Measurements from ENCODE around the gene MYO1D. TPM values are rescaled to one million over a fixed set of nuclear protein-coding genes. Genes with fewer than 3 reads are reported as not detected.
"Not testable (repeated sequence)": the region's sequence is repeated elsewhere in the genome, so short reads cannot be mapped to it uniquely, and the experiment has no call there.

Gene MYO1D
- total RNA-seq, 2 donors from 2014 or later = 394 to 421 TPM

DNA sequence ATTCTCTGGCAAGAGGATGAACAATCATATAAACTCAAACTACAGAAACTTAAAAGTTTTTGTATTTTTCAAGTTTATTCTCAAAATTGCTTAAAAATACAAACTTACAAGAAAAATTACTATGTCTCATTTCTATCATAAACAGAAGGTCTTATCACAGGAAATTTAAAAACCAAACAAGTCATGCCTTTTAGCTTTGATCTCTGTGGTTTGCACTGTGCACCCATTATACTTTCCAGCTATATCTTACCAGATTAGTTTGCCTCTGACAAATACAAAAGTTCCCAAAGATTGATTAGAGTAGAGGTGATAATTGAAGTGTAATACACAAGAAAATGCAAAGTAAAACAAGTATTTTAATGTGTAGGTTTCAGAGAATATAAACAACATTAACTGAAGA lies 117.4 kb downstream of the MYO1D start:
- DNase-seq (no peak), ATAC-seq (no peak)
- intact Hi-C loops (cut with DNase I, micrococcal nuclease) = loop anchor here in 1 of 2 donors (10.0 kb wide), 1 partner anchor 95 kb away; no protein-coding TSS in a partner anchor

DNA sequence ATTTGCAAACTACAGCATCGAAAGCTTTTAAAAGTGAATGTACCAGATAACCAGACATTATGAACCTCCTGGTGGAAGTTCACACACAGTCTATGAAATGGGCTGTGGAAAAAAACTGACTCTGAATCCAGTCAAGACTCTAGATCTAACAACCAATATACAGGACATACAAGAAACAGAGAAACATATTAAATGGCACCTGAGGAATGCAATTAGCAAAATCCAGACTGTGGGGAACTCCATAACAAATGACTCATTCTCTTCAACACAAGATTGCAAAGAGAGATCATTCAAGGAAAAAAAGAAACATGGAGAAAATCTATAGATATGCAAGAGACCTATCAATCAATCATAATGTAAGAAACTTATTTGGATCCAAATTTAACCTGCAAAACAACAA lies 119.0 kb downstream of the MYO1D start:
- intact Hi-C loops (cut with DNase I, micrococcal nuclease) = loop anchor here in 1 of 2 donors (10.0 kb wide), 1 partner anchor 93 kb away; no protein-coding TSS in a partner anchor
- DNase-seq (no peak), ATAC-seq (no peak)

DNA sequence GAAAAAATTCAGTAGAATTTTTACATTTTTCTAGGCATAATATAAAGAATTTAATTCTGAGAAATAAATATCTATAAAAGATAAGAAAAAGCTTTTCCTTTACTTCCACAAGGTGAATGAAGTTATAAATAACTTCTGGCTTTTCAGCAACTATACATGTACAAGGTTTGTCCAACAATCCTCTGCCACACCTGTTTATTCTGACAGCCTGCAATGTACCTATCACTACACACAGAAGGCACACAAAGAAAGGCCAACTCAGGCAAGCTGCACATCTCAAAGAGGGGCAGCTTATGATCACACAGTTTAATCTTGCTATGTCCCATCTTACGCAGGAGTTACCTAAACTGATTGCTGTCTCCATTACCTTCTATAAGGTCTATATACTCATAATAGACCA lies 120.2 kb downstream of the MYO1D start:
- ATAC-seq (peak; percentile 80), DNase-seq (no peak)
- intact Hi-C loops (cut with DNase I, micrococcal nuclease) = loop anchor here in 1 of 2 donors (10.0 kb wide), 1 partner anchor 92 kb away; no protein-coding TSS in a partner anchor

DNA sequence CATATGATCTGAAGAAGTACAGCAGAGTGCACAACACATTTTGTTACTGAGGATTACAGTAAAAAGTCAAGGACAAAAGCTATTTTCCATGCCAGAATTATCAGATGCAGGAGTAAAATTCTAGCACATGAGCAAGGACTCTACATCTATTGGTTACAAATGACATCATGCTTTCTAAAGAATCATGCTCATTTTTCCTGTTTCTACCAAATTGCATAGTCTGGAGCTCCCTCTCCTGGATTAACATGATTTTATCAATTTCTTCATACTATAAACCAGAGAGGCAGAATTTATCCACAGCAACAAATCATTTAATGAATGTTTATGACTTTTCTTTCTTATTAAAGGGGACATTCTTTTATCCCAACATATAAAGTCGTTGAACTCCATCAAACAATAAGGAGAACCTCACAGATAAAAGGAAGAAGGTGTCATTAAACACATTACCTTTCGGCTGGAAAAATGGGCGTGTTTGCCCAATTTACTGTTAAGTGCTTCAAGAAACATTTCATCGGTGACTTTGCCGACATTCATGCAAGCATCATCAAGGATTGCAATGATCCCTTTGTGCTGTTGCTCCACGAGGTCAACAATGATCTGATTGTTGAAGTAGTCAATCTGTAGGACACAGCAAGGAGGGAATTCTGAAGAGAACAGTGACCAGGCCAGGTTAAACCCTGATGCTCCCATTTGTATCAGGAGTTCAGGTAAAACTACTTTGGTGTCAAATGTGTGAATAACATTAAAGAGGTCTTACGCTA lies 121.7 kb downstream of the MYO1D start:
- no peak for DNase-seq
- ATAC-seq = peak; percentile 62
- intact Hi-C loops (cut with DNase I, micrococcal nuclease) = loop anchor here in 1 of 2 donors (10.0 kb wide), 1 partner anchor 90 kb away; no protein-coding TSS in a partner anchor

DNA sequence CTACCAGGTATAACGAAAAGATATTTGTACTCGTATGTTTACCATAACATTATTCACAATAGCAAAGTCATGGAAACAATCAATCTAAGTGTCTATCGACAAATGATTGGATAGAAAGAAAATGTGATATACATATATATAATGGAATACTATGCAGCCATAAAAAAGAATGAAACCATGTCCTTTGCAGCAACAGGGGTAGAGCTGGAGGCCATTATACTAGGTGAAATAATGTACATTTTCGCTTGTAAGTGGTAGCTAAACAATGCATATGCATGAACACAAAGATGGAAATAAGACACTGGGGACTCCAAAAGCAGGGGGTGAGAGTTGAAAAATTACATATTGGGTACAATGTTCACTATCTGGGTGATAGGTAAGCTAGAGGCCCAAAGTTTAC lies 124.0 kb downstream of the MYO1D start:
- DNase-seq (no peak), ATAC-seq (no peak)
- intact Hi-C loops (cut with DNase I, micrococcal nuclease) = loop anchor here in 1 of 2 donors (10.0 kb wide), 1 partner anchor 88 kb away; no protein-coding TSS in a partner anchor

DNA sequence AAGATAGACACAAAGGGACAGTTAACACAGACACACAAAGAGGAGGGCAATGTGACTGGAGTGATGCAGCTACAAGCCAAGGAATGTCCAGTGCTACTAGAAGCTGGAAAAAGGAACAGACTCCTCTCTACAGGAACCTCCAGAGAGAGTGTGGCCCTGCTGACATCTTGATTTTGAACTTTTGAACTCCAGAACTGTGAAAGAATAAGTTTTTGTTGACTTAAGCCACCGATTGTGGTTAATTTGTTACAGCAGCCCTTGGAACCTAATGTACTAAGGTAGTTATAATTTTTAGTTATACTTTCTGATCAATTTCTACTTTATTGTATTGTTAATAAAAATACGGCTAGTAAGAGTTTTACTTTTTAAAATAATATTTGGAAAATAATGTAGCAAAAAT lies 129.1 kb downstream of the MYO1D start:
- ATAC-seq = peak; percentile 75
- no peak for DNase-seq
- intact Hi-C loops (cut with DNase I, micrococcal nuclease) = no loop called here

DNA sequence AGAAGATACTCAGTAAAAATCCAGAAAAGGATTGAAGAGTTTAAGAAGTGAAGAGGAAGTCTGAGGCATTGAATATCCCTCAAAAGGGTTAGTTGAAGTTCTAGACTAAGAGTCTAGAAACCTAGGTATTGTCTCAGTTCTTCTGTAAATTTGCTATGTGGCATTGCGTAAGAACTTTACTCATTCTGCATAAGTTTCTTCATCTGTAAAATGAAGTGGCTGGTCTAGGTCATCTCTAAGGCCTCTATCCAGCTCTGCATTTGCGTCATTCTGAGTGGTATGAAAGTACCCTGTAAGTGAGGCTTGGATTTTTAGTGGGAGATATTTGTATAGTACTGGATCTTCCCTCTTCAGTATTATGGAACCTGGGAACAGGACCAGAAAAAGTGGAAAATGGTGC lies 130.2 kb downstream of the MYO1D start:
- ATAC-seq (no peak), DNase-seq (no peak)

DNA sequence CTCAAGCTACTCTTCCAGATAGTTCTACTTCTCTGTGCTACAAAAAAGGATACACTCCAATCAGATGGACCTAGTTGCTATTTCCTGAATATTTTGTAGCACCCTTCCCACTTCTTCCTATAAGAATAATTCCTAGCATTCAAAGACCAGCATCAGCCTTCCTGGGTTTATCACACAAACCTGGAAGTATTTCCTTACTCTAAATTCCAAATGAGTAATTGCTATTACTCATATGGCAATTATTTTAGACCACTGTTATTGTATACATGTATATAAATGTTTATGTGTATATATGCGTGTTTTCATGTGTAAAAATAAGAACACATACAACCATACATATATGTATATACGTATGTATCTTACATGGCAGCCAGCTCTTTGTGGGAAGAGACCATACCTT lies 130.6 kb downstream of the MYO1D start:
- no peak for ATAC-seq
- intact Hi-C loops (cut with DNase I, micrococcal nuclease) = no loop called here
- DNase-seq = no peak

More for the DNA sequence above, 130.2 kb downstream of the MYO1D start:
- intact Hi-C loops (cut with DNase I, micrococcal nuclease) = no loop called here

DNA sequence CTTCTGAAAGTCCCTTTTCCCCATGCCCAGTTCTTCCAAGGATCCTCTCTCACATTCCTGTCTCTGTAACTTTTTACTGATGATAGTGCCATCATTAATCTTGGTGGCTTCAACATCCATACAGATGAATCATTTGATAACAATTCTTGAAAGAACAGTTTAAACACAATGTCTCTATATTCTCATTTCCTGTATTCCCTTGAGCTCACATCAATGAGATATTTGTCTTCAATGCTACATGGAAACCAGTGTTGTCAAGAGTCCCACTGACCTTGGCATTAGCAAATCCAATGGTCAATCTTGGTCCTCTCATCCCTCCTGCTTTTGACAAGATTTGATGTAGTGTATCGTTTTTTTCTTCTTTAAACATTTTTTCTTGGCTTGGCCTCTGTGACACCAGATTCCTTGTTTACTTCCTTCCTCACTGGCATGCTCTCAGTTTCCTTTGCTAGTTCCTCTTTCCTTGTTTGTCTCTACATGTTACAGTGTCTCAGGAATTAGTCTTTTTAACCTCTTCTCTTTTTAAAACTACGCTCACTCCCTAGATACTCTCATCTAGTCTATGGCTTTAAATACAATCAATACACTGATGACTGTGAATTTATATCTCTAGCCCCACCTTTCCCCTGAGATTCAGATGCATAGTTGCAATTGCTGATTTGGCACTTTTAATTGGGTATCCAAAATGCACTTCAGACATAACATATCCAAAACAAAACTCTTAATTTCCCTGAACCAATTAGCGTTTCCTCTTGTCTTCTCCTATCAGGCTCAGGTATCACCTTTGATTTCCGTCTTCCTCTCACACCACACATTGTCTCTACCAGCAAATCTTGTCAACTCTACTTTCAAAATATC lies 134.0 kb downstream of the MYO1D start:
- DNase-seq (no peak), ATAC-seq (no peak)
- intact Hi-C loops (cut with DNase I, micrococcal nuclease) = no loop called here

DNA sequence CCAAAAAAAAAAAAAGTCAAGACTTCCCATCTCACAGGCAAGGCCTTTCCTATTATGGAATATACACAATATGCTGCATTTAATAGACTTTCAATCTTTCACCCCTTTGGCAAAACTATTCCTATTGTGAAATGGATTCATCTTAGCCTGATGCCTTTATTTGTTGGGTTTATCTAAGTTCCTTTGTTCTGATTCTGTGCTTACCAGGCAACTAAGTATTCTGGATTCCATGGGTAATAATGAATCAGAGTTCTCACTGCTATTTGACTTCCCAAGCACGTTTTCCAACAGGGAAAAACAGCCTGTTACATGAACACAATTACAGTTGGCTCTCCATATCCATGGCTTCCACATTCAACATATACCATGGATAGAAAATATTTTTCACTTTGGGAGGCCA lies 135.5 kb downstream of the MYO1D start:
- intact Hi-C loops (cut with DNase I, micrococcal nuclease) = no loop called here
- ATAC-seq = no peak
- no peak for DNase-seq

DNA sequence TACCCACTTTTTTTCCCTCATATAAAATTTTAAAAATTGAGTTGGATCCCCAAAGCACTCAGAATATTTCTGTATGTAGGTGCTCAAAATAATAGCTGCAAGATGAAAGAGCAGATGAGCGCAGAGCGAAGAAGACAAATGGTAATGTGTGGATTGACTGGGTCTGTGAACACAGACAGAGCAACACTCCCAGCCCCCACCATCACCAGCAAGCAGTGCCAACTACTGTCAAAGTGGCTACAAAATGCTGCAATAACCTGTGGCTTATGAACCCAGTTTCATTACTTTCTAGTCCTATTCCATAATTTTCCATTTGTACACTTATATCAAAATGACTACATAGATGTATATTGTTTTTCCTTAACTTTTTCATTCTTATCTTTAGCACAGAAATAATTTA lies 137.2 kb downstream of the MYO1D start:
- intact Hi-C loops (cut with DNase I, micrococcal nuclease) = no loop called here
- no peak for ATAC-seq
- DNase-seq = no peak

DNA sequence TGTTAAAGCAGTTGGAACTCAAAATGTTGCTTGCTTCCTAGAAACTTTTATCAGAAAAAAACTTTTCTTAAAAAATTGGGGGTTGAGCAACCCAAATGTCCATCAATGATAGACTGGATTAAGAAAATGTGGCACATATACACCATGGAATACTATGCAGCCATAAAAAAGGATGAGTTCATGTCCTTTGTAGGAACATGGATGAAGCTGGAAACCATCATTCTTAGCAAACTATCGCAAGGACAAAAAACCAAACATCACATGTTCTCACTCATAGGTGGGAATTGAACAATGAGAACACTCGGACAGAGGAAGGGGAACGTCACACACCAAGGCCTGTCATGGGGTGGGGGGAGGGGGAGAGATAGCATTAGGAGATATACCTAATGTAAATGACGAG lies 137.8 kb downstream of the MYO1D start:
- intact Hi-C loops (cut with DNase I, micrococcal nuclease); ATAC-seq; DNase-seq: not testable (repeated sequence)

DNA sequence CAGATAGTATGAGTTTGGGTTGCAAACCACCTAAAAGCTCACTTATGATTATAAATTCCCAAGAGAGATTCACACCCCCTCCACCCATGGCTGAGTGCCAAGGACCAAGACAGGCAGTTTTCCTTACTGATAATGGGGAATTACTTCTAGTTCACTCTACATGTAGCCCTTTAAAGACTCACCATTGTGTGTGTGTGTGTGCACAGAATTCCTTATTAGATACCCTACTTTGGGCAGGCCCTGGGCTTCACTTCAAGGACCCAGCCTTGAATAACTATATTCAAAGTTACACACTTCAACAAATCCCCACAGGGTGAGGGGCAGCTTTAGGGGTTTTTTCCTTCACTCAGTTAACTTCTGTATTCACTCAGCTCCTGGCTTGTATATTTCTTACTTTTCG lies 143.5 kb downstream of the MYO1D start:
- intact Hi-C loops (cut with DNase I, micrococcal nuclease) = no loop called here
- no peak for DNase-seq
- ATAC-seq = no peak

DNA sequence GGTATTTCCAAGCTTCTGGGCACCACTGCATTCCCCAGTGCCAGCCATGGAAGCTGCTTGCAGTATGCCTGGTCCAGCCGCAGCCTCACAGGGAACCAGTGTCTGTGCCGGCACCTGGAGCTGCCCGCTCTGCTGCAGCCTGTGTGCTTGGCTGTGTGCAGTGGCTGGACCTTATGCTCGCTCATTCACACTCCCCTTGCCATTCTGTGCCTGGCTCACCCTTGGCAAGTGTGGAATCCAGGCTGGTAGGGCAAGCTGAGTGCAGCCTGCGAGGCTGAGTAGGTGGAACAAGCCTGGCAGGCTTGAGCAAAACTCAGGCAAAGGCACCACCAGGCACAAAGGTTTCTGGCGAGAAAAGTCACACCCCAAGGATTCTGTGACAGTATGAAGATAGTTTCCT lies 144.0 kb downstream of the MYO1D start:
- ATAC-seq (no peak), DNase-seq (no peak)
- intact Hi-C loops (cut with DNase I, micrococcal nuclease) = no loop called here

DNA sequence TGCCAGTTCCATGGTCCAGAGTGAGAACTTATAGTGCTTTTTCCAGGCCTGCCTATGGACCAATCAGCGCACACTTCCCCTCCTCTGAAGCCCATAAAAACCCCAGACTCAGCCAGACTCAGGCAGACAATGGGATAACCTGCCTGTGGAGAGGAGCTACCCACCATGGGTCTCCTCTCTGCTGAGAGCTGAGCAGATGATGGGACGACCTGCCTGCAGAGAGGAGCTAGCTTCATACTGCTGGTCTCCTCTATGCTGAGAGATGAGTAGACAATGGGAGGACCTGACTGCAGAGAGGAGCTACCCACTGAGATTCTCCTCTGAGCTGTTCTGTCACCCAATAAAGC lies 144.7 kb downstream of the MYO1D start:
- ATAC-seq (peak; percentile 14), DNase-seq (no peak)
- intact Hi-C loops (cut with DNase I, micrococcal nuclease) = no loop called here

DNA sequence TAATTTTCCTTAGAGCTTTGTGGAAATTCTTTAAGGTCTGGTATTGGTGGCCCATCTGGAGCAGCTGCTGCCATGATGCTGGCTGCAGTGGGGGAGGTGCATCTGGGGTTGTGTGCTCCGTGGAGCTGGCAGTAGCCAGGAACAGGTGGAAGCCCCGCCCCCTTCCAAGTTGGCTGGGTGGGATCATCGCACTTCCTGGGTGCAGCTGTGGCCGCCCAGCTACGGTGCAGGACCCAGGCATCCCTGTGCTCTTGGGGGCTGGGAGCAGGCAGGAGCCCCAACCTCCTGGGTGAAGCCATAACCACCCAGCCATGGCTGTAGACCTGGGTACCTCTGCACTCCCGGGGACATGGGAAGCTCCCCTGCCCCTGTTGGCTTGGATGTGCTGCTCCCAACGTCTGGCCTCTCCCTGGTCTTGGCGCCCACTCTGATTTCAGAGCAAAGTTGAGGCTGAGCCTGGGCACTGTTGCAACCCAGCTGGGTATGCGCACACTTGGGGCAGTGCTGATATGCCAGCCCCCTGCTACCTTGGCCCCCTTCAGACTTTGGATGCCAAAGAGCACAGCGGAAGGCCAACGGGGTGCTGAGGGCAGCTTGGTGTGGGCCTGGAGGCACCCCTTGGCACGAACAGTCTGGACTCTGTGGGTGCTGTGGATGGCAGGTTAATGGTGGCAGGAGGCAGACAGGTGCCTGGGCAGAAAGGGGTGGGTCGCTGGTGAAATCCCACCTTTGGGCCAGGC lies 145.2 kb downstream of the MYO1D start:
- ATAC-seq (peak; percentile 20), DNase-seq (no peak)
- intact Hi-C loops (cut with DNase I, micrococcal nuclease) = no loop called here

DNA sequence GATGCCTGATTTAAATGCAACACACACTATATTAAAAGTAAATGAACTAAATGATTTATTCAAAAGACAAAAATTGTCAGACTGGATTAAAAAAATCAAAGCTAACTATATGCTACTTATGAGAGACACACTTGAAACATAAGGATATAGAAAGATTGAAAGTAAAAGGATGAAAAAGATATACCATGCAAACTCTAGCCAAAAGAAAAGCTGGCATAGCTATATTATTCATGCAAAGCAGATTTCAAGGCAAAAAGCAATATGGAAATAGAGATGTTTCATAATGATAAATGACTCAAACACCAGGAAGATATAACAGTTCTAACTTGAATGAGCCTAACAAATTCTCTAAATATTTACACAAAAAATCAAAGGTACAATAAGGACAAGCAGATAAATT lies 149.2 kb downstream of the MYO1D start:
- intact Hi-C loops (cut with DNase I, micrococcal nuclease) = no loop called here
- ATAC-seq (no peak), DNase-seq (no peak)

DNA sequence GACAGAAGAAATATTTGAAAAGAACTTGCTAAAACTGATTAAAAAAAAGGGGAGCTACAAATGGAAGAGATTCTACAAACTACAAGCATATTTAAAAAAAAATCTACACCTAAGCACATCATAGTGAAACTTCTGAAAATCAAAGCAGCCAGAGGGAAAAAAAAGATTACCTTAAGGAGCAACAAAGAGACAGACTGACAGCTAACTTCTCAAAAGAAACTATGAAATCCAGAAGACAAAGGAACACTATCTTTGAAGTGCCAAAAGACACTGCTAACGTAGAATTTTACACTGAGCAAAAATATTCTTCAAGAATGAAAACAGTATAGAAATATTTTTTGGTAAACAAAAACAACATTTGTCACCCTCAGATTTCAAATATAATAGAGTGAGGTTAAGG lies 151.2 kb downstream of the MYO1D start:
- ATAC-seq (no peak), DNase-seq (no peak)
- intact Hi-C loops (cut with DNase I, micrococcal nuclease) = no loop called here

DNA sequence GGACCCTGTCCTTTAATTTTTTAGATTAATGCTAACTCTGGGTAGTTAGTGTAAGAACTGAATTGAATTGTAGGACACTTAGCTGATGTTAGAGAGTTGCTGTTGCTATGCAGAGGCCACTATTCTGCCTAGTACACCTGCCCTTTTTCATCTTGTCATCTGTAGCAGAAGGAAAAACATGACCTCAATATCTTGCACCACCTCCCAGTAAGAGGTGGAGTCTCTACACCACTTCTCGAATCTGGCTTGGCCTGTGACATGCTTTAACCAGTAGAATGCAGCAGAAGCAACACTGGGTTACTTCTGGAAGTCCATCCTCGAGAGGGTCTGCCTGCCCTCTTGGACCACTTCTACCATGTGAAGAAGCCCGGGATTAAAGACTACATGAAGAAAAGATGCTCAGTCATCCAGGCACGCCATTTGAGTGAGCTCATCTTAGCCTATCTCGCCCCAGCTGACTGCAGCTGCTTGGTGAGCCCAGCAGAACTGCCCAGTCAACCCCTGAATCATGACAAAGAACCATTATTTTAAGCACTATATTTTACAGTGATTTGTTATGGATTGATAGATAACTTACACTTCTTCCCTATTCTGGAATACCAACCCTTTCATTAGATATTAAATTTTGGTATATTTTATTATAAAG lies 153.5 kb downstream of the MYO1D start:
- intact Hi-C loops (cut with DNase I, micrococcal nuclease) = no loop called here
- DNase-seq (no peak), ATAC-seq (peak; percentile 15)
